ENCODE data around the gene NDUFB4. TPM values are rescaled to one million over a fixed set of nuclear protein-coding genes. Genes with fewer than 3 reads are reported as not detected.

NDUFB4 gene
- polyA plus RNA-seq (2013) = 345 and 361 TPM in 2 replicates

- Histone ChIP-seq H2BK120ac (ENCODE audit: insufficient read depth, low read length, poor library complexity) (peak within 1 kb of the TSS; percentile 88), H3K18ac (ENCODE audit: low read length) (peak within 1 kb of the TSS; percentile 97), H3K36me3 (ENCODE audit: control insufficient read depth in 1 of 2, insufficient read depth in 2 of 2, low read length in 2 of 2) (peaks cover 4 to 6% of the 10 kb centered on the region in 2 experiments), H4K8ac (ENCODE audit: low read depth, low read length) (peak within 1 kb of the TSS; percentile 99), H3K4me2 (ENCODE audit: low read length) (peak within 1 kb of the TSS; percentile 76), H3K9me3 (ENCODE audit: insufficient read depth, low read depth, low read length) (no peaks in the 10 kb centered on the region), H3K27me3 (ENCODE audit: insufficient read depth, low read length) (no peaks in the 10 kb centered on the region), H2BK12ac (ENCODE audit: low read length) (no peak within 1 kb of the TSS), H3K14ac (ENCODE audit: low read length) (peak within 1 kb of the TSS; percentile 96), H3K79me1 (ENCODE audit: low read length) (peaks cover 5% of the 10 kb centered on the region), H2AK5ac (ENCODE audit: low read length) (peak within 1 kb of the TSS; percentile 98), H3K23ac (ENCODE audit: low read length) (no peak within 1 kb of the TSS), H3K4ac (ENCODE audit: low read depth, low read length) (peak within 1 kb of the TSS; percentile 88), H3K4me1 (ENCODE audit: control insufficient read depth in 1 of 2, insufficient read depth in 2 of 2, low read length in 2 of 2) (no peaks in the 10 kb centered on the region), H3K4me3 (ENCODE audit: low read depth, low read length) (peak within 1 kb of the TSS; percentile 80), H3K9ac (ENCODE audit: low read length) (peak within 1 kb of the TSS; percentile 89), H3K79me2 (ENCODE audit: control insufficient read depth, insufficient read depth, low read length, poor library complexity) (peaks cover 5% of the 10 kb centered on the region), H3K27ac (ENCODE audit: low read depth, low read length) (peak within 1 kb of the TSS; percentile 84), H4K12ac (ENCODE audit: low read depth, low read length) (peak within 1 kb of the TSS; percentile 96), H4K91ac (ENCODE audit: low read depth, low read length) (peak within 1 kb of the TSS; percentile 95), H2AFZ (ENCODE audit: insufficient read depth, low read length, poor library complexity) (peak within 1 kb of the TSS; percentile 94), H2BK5ac (ENCODE audit: low read depth, low read length, poor library complexity) (peak within 1 kb of the TSS; percentile 80)
- no CpG with 5 or more reads among the region's 53 CpGs for WGBS (ENCODE audit: extremely low coverage, insufficient coverage, insufficient read length)
- peak; percentile 99 to 100 for DNase-seq
Measured at GRCh38 chr3:120596116-120596852, at the start of gene NDUFB4. TSS of gene NDUFB4 (plus strand) at chr3:120596336. CDS start at chr3:120596360, 24 bp downstream.

- no peak overlapping the region for H3K14ac ChIP-seq (ENCODE audit: low read length)
- no peak overlapping the region for H2AK5ac ChIP-seq (ENCODE audit: low read length)
- no peaks in the 10 kb centered on the region for H3K27me3 ChIP-seq (ENCODE audit: insufficient read depth, low read length)
- no peak overlapping the region for H2BK12ac ChIP-seq (ENCODE audit: low read length)
- H2AFZ ChIP-seq (ENCODE audit: insufficient read depth, low read length, poor library complexity) = no peak overlapping the region
- H3K4me1 ChIP-seq (ENCODE audit: control insufficient read depth in 1 of 2, insufficient read depth in 2 of 2, low read length in 2 of 2) = no peaks in the 10 kb centered on the region
- H3K9ac ChIP-seq (ENCODE audit: low read length) = no peak overlapping the region
- no peak overlapping the region for H3K18ac ChIP-seq (ENCODE audit: low read length)
- H3K36me3 ChIP-seq (ENCODE audit: control insufficient read depth in 1 of 2, insufficient read depth in 2 of 2, low read length in 2 of 2) = no peaks in the 10 kb centered on the region
- WGBS (ENCODE audit: extremely low coverage, insufficient coverage, insufficient read length) = no CpG with 5 or more reads among the region's 1 CpG
- no peak overlapping the region for H3K27ac ChIP-seq (ENCODE audit: low read depth, low read length)
- H3K4me2 ChIP-seq (ENCODE audit: low read length) = no peak overlapping the region
- H3K79me1 ChIP-seq (ENCODE audit: low read length) = no peaks in the 10 kb centered on the region
- H3K9me3 ChIP-seq (ENCODE audit: insufficient read depth, low read depth, low read length) = no peaks in the 10 kb centered on the region
- H4K8ac ChIP-seq (ENCODE audit: low read depth, low read length) = no peak overlapping the region
- H3K23ac ChIP-seq (ENCODE audit: low read length) = no peak overlapping the region
- DNase-seq = no peak
- H4K91ac ChIP-seq (ENCODE audit: low read depth, low read length) = no peak overlapping the region
- H2BK5ac ChIP-seq (ENCODE audit: low read depth, low read length, poor library complexity) = no peak overlapping the region
- no peaks in the 10 kb centered on the region for H3K79me2 ChIP-seq (ENCODE audit: control insufficient read depth, insufficient read depth, low read length, poor library complexity)
- no peak overlapping the region for H2BK120ac ChIP-seq (ENCODE audit: insufficient read depth, low read length, poor library complexity)
- no peak overlapping the region for H3K4me3 ChIP-seq (ENCODE audit: low read depth, low read length)
- no peak overlapping the region for H4K12ac ChIP-seq (ENCODE audit: low read depth, low read length)
- no peak overlapping the region for H3K4ac ChIP-seq (ENCODE audit: low read depth, low read length)
Measured at GRCh38 chr3:120550546-120550945, 45.6 kb upstream of the NDUFB4 start.

- no peak overlapping the region for H3K4ac ChIP-seq (ENCODE audit: low read depth, low read length)
- H3K79me1 ChIP-seq (ENCODE audit: low read length) = no peaks in the 10 kb centered on the region
- H3K79me2 ChIP-seq (ENCODE audit: control insufficient read depth, insufficient read depth, low read length, poor library complexity) = no peaks in the 10 kb centered on the region
- H2BK5ac ChIP-seq (ENCODE audit: low read depth, low read length, poor library complexity) = peak overlapping the region; percentile 9
- no peak overlapping the region for H2BK120ac ChIP-seq (ENCODE audit: insufficient read depth, low read length, poor library complexity)
- no peak overlapping the region for H2AFZ ChIP-seq (ENCODE audit: insufficient read depth, low read length, poor library complexity)
- no peak overlapping the region for H3K14ac ChIP-seq (ENCODE audit: low read length)
- no peak overlapping the region for H3K9ac ChIP-seq (ENCODE audit: low read length)
- no peak overlapping the region for H3K4me2 ChIP-seq (ENCODE audit: low read length)
- H4K12ac ChIP-seq (ENCODE audit: low read depth, low read length) = no peak overlapping the region
- H4K8ac ChIP-seq (ENCODE audit: low read depth, low read length) = no peak overlapping the region
- no peaks in the 10 kb centered on the region for H3K27me3 ChIP-seq (ENCODE audit: insufficient read depth, low read length)
- no peaks in the 10 kb centered on the region for H3K36me3 ChIP-seq (ENCODE audit: control insufficient read depth in 1 of 2, insufficient read depth in 2 of 2, low read length in 2 of 2)
- no peak overlapping the region for H3K4me3 ChIP-seq (ENCODE audit: low read depth, low read length)
- H4K91ac ChIP-seq (ENCODE audit: low read depth, low read length) = no peak overlapping the region
- no peaks in the 10 kb centered on the region for H3K4me1 ChIP-seq (ENCODE audit: control insufficient read depth in 1 of 2, insufficient read depth in 2 of 2, low read length in 2 of 2)
- no peak overlapping the region for H3K27ac ChIP-seq (ENCODE audit: low read depth, low read length)
- H3K18ac ChIP-seq (ENCODE audit: low read length) = no peak overlapping the region
- WGBS (ENCODE audit: extremely low coverage, insufficient coverage, insufficient read length) = no CpG with 5 or more reads among the region's 5 CpGs
- no peak for DNase-seq
- H3K23ac ChIP-seq (ENCODE audit: low read length) = no peak overlapping the region
- H2AK5ac ChIP-seq (ENCODE audit: low read length) = no peak overlapping the region
- no peak overlapping the region for H2BK12ac ChIP-seq (ENCODE audit: low read length)
- no peaks in the 10 kb centered on the region for H3K9me3 ChIP-seq (ENCODE audit: insufficient read depth, low read depth, low read length)
Measured at GRCh38 chr3:120552184-120553172, 43.7 kb upstream of the NDUFB4 start.

GRCh38 chr3:120554812-120555606 is 41.1 kb upstream of the NDUFB4 start:
- H3K9me3 ChIP-seq (ENCODE audit: insufficient read depth, low read depth, low read length) = no peaks in the 10 kb centered on the region
- WGBS (ENCODE audit: extremely low coverage, insufficient coverage, insufficient read length) = no CpG with 5 or more reads among the region's 3 CpGs
- DNase-seq = no peak

More at GRCh38 chr3:120554812-120555606, 41.1 kb upstream of the NDUFB4 start:
- no peak overlapping the region for H3K4ac ChIP-seq (ENCODE audit: low read depth, low read length)
- H3K79me2 ChIP-seq (ENCODE audit: control insufficient read depth, insufficient read depth, low read length, poor library complexity) = peaks cover 2% of the 10 kb centered on the region
- H3K27ac ChIP-seq (ENCODE audit: low read depth, low read length) = no peak overlapping the region
- H3K9ac ChIP-seq (ENCODE audit: low read length) = no peak overlapping the region
- no peak overlapping the region for H3K18ac ChIP-seq (ENCODE audit: low read length)
- no peak overlapping the region for H2BK120ac ChIP-seq (ENCODE audit: insufficient read depth, low read length, poor library complexity)
- no peak overlapping the region for H3K23ac ChIP-seq (ENCODE audit: low read length)
- H2BK12ac ChIP-seq (ENCODE audit: low read length) = no peak overlapping the region
- no peak overlapping the region for H3K4me2 ChIP-seq (ENCODE audit: low read length)
- H3K14ac ChIP-seq (ENCODE audit: low read length) = no peak overlapping the region
- no peaks in the 10 kb centered on the region for H3K27me3 ChIP-seq (ENCODE audit: insufficient read depth, low read length)
- H3K79me1 ChIP-seq (ENCODE audit: low read length) = peaks cover 6% of the 10 kb centered on the region
- H3K4me3 ChIP-seq (ENCODE audit: low read depth, low read length) = no peak overlapping the region
- no peak overlapping the region for H2BK5ac ChIP-seq (ENCODE audit: low read depth, low read length, poor library complexity)
- H4K8ac ChIP-seq (ENCODE audit: low read depth, low read length) = no peak overlapping the region
- H2AK5ac ChIP-seq (ENCODE audit: low read length) = no peak overlapping the region
- H3K4me1 ChIP-seq (ENCODE audit: control insufficient read depth in 1 of 2, insufficient read depth in 2 of 2, low read length in 2 of 2) = peaks cover 5 to 12% of the 10 kb centered on the region in 2 experiments
- H3K36me3 ChIP-seq (ENCODE audit: control insufficient read depth in 1 of 2, insufficient read depth in 2 of 2, low read length in 2 of 2) = no peaks in the 10 kb centered on the region
- H4K91ac ChIP-seq (ENCODE audit: low read depth, low read length) = no peak overlapping the region
- H4K12ac ChIP-seq (ENCODE audit: low read depth, low read length) = no peak overlapping the region
- H2AFZ ChIP-seq (ENCODE audit: insufficient read depth, low read length, poor library complexity) = no peak overlapping the region

Measured in trophoblast cell (in vitro differentiated cells and primary cell).